SK-N-MC (cell line): Measurements from ENCODE around the gene RUNX1.

Experiments
- DNase-seq: peaks from one replicate; pipeline ENCODE4 v3.0.0-alpha.2; 2011; ENCODE audit warnings: low read depth, low spot score
- H3K27ac ChIP-seq: fragments of 200-600 bp; sonication (generic); 2 replicates; pipeline ENCODE4 v1.5.1; 2016; ENCODE audit warnings: mixed run types
- H3K36me3 ChIP-seq: fragments of 200-600 bp; sonication (generic); 2 replicates; pipeline ENCODE4 v1.6.1; 2017; ENCODE audit warnings: antibody characterized with exemption, low read length, mixed read lengths; ENCODE audit not compliant: insufficient read depth
- H3K4me3 ChIP-seq: fragments of 200-600 bp; sonication (generic); 2 replicates; pipeline ENCODE4 v1.5.1; 2016
- H3K9ac ChIP-seq: fragments of 200-600 bp; sonication (generic); 2 replicates; pipeline ENCODE4 v1.8.0; 2017; ENCODE audit warnings: mixed run types, mixed read lengths; ENCODE audit not compliant: insufficient read length
- H3K9me3 ChIP-seq: fragments of 200-600 bp; sonication (generic); 2 replicates; pipeline ENCODE4 v1.6.1; 2017; ENCODE audit warnings: low read depth, mild to moderate bottlenecking, antibody characterized with exemption, low read length, moderate library complexity, mixed read lengths
- EZH2 ChIP-seq: fragments of 200-600 bp; sonication (generic); IDR thresholded peaks from one replicate; pipeline ENCODE4 v1.6.1; 2017; ENCODE audit warnings: antibody characterized with exemption
- FOXP2 ChIP-seq: optimal IDR thresholded peaks from 2 replicates; pipeline ENCODE3; 2011; ENCODE audit warnings: mild to moderate bottlenecking, moderate library complexity; ENCODE audit not compliant: insufficient read depth; ENCODE audit errors: extremely low read length, control extremely low read depth
- POLR2AphosphoS5 ChIP-seq: IDR thresholded peaks from 2 replicates; pipeline ENCODE4 v1.6.1; 2012; ENCODE audit warnings: mild to moderate bottlenecking, low read depth, low read length, borderline replicate concordance

RUNX1 gene

DNA sequence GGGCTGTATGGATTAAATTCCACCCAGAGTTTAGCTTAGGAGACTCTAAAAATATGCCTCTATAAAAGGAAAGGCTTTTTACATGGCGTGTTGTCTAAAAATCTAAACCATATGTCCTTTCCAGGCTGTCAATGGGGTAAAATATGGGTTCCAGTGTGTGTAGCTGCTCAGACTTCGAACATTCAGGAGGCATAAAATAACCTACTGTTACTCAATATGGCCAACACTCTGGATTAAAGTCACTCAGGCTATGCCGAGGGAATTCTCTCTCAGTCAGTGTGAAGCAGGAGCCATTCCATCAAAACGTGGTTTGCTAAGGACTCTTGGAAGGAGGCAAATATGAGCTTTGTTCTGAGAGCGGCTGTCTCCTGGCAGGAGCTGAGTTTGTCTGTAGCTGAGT is 135.3 kb downstream of the RUNX1 start:
- Histone ChIP-seq H3K36me3 (no peaks in the 10 kb centered on the region), H3K9ac (no peak overlapping the region), H3K27ac (no peak overlapping the region), H3K9me3 (no peaks in the 10 kb centered on the region), H3K4me3 (no peak overlapping the region)
- DNase-seq = no peak
- no peak for TF ChIP-seq POLR2AphosphoS5
- no peak for TF ChIP-seq EZH2
- TF ChIP-seq FOXP2 = no peak

DNA sequence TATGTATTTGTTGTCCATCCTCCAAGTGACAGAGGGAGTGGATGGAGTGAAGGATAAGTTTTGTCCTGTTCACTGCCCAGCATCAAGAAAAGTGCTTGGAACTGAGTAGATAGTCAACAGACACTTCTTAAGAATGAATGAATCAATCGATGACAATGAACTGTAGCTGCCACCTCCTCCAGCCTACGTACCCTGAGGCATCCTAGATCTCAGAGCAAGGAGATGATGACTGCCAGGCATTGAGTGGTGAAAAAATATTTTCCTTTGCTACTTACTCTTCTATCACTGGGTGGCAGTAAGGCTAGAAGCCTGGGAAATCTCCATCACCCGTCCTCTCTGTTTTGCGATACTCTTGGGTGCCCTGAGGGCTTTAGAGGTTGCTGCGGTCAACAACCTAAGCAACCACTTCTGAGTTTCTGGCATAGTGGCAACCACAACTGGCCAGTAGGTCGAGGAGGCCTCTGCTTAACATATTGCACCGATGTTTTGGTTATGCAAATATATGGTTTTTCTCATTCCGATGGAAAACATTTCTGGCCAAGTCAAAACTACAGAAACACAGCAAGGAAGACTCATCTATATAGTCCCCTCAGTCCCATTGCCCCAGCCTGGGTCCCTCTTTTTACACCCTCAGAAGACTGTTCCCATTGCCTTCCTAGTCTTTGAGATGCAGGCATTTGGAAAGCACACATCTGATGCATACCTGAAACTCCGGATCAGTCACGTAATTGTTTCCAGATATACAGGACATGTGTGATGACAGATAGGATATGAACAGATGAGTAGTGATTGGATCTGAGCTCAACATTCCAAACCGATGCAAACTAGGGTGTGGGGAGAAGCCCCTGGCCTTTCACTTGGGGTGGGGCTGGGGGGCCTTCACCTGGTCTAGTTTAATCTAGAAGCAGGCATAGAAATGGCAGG is 136.8 kb downstream of the RUNX1 start:
- Histone ChIP-seq H3K4me3 (no peak overlapping the region), H3K27ac (no peak overlapping the region), H3K9ac (no peak overlapping the region), H3K36me3 (no peaks in the 10 kb centered on the region), H3K9me3 (no peaks in the 10 kb centered on the region)
- TF ChIP-seq POLR2AphosphoS5 (no peak), FOXP2 (no peak), EZH2 (no peak)
- DNase-seq = no peak

DNA sequence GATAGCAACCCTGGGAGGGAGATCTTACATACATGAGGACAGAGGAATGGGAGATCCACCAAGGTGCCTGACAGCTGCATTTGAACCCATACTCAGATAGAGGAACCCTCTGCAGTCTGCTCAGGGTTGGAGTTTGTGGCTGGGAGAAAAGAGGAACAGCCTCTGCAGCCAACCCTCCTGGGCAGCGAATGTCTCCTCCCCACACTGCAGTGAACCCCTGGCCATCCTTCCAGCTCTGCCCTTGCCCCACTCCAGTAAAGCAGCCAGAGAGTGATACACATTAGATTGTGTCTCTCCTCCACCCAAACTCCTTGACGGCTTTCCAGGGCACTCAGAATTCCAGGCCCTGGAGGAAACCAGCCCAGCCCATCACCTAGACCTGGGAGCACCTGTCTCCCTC is 137.7 kb downstream of the RUNX1 start:
- no peak overlapping the region for H3K9ac ChIP-seq
- H3K4me3 ChIP-seq = no peak overlapping the region
- H3K36me3 ChIP-seq = no peaks in the 10 kb centered on the region
- DNase-seq = no peak
- no peaks in the 10 kb centered on the region for H3K9me3 ChIP-seq
- TF ChIP-seq EZH2 = no peak
- TF ChIP-seq FOXP2 = no peak
- no peak for TF ChIP-seq POLR2AphosphoS5
- H3K27ac ChIP-seq = no peak overlapping the region

DNA sequence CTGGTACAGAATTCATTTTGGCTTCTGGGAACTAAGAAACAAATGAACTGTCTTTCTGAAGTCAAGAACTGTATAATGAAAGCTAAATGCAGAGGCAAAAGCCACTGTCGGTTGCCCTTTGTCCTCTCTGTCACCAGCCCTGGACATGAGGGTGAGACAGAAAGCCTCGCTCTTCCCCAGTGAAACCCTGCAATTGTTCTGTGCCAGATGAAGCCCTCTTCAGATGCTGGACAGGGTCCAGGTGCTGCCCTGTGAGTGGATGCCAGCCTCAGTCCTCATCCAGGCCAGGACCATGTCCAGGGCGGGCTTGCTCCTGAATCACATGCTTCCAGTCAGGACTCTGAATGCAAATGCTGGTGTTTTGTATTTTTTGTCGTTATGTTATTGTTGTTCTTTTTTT is 138.7 kb downstream of the RUNX1 start:
- TF ChIP-seq POLR2AphosphoS5 (no peak), EZH2 (no peak), FOXP2 (no peak)
- Histone ChIP-seq H3K9ac (no peak overlapping the region), H3K36me3 (no peaks in the 10 kb centered on the region), H3K27ac (no peak overlapping the region), H3K9me3 (no peaks in the 10 kb centered on the region), H3K4me3 (no peak overlapping the region)
- DNase-seq = no peak

DNA sequence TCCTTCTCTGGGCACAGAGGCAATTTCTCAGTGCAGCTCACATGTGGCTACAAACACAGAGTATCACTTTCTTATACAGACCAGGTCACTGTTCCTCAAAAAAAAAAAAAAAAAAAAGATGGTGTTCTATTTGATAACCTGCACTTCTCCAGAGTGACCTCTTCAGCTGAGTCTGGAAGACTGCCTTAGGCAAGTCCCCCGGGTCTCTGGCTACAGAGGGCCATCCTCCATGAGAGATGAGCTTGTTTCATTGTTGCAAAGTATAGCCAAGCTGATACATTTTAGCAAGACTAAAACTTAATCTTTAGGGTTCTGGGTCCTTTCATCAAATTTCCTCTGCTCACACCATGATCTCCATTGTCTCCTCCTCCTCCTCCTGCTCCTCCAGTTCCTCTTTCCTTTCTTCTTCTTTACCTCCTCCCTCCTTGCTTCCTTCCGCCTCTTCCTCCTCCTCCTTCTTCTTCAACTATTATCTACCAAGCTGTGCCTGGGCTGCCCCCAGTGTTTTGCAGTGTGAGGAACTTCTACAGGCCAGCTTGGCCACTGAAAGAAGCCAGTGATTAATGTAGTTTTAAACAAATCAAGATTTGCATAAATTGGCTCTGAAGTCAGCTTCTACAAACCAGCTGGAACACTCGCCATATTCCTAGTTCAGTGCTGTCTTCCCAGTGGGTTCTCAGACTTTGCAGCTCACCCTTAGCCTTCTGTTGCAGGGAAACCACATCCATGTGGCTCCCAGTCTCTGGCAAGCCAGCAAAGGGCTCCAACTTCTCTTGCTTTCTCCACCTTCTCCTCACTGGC is 139.4 kb downstream of the RUNX1 start:
- no peak for DNase-seq

GRCh38 chr21:34908419-34909055 is 140.6 kb downstream of the RUNX1 start:
- H3K27ac ChIP-seq = no peak overlapping the region
- no peak for DNase-seq
- H3K4me3 ChIP-seq = no peak overlapping the region
- no peak overlapping the region for H3K9ac ChIP-seq
- no peak for TF ChIP-seq FOXP2
- TF ChIP-seq POLR2AphosphoS5 = no peak
- no peak for TF ChIP-seq EZH2
- no peaks in the 10 kb centered on the region for H3K9me3 ChIP-seq
- H3K36me3 ChIP-seq = no peaks in the 10 kb centered on the region

More for the DNA sequence above, 139.4 kb downstream of the RUNX1 start:
- Histone ChIP-seq H3K27ac (no peak overlapping the region), H3K36me3 (no peaks in the 10 kb centered on the region), H3K9ac (no peak overlapping the region), H3K9me3 (no peaks in the 10 kb centered on the region), H3K4me3 (no peak overlapping the region)
- TF ChIP-seq EZH2 (no peak), FOXP2 (no peak), POLR2AphosphoS5 (no peak)

DNA sequence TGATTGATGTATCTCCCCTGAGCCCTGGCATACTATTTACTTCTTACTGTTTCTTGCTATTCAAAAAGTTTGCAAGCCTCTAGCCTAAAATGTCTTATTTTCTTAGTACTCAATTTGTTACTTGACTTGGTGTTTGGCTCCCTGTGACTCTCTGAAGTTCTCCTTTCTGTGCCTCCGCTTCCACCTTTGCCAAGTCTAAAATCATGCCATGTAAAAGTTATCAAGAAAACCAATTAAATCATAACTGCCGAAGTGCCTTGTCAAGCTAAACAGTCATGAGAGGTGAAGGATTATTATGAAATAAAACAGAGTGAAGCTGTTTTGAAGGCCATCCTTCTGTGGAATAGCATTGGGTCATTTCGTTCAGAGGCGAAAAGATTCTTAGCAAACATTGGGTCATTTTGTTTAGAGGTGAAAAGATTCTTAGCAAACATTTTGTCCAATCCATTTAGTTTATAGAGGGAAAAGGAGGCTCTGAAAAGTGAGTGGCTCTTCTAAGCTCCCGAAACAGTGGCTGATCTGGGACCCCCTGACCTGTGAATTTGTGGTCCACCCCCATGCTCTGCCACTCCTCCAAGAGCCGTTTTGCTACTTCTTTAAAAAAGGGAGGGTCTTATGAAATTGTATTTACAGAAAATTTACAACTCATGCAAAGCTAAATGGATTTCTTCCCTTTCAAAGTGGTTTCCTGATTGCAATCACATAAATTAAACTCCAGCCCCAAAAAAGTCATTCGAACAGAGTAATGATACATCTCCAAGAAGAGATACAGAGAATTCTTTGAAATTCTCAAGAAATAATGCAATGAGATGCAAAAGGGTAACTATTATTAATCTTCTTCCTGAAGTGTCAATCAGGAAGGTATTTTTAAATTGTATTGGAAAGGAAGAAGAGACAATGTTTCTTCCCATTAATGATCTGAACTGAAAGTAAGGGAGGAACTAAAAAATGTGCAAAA is 141.4 kb downstream of the RUNX1 start:
- Histone ChIP-seq H3K9me3 (no peaks in the 10 kb centered on the region), H3K27ac (no peak overlapping the region), H3K36me3 (no peaks in the 10 kb centered on the region), H3K4me3 (no peak overlapping the region), H3K9ac (no peak overlapping the region)
- DNase-seq = no peak
- TF ChIP-seq EZH2 (no peak), POLR2AphosphoS5 (no peak), FOXP2 (no peak)

DNA sequence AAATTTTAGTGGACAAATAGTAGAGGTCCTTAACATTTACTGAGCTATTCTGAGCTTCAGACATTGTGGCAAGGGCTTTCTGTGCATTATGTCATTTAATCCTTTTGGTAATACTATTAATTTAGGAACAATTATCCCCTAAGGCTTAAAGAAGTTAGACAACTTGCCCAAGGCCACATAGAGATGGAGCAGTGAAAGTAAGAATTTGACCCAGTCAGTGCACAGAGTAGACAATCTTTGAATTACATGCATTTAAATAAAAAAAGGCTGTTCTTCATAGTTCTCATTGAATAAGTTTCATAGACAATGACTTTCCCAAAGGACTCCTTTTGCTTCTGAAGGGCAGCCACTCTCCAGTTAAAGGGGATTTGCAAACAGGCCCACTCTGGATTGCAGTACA is 142.7 kb downstream of the RUNX1 start:
- TF ChIP-seq POLR2AphosphoS5 (no peak), EZH2 (no peak), FOXP2 (no peak)
- no peak overlapping the region for H3K9ac ChIP-seq
- H3K4me3 ChIP-seq = no peak overlapping the region

More for the DNA sequence above, 142.7 kb downstream of the RUNX1 start:
- DNase-seq = no peak
- Histone ChIP-seq H3K36me3 (no peaks in the 10 kb centered on the region), H3K27ac (no peak overlapping the region), H3K9me3 (no peaks in the 10 kb centered on the region)
